WI38 (cell line): ENCODE data around the gene TMEM164.

Experiments used
- H3K4me3 ChIP-seq: 2 replicates; pipeline ENCODE4 v1.5.1; 2011; ENCODE audit warnings: low read depth, mild to moderate bottlenecking, control low read depth, low read length
- TF ChIP-seq, protein P1 (sequence below): IDR thresholded peaks from 2 replicates; pipeline ENCODE4 v1.5.1; 2012; ENCODE audit warnings: low read depth, mild to moderate bottlenecking, control low read depth, low read length

Gene TMEM164

DNA sequence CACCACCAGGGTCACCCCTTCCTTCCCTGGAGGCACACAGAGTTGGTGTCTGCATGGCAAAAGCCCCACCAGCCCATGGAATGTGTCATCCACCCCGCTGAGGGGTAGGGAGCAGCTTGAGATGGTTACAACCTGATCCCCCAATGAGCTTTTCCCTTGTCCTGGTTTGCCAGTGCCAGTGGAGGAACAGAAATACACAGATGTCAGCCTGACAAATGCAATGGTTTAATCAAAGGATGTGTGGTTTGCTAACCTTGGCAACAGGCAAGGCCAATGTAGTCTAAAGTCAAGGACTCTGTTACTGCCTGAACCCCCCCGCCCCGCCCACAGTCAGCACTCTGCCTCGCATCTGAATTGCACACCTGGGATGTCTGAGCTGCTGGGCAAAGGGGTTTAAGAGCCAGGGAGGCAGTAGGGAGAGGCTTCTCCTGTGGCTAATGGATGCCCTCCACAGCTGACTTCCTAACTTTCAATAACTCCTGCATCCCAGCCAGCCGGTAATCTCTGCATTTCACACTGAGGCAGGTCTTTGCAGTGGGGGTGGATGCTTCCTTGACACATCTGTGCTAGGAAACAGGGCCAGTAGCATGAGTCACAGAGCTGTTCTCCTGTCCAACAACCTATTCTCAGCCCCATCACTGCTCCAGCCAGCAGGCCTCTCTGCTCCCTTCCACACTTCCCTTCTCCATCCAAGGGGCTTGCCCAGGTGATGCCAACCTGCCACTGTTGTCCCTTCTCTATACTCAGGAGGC lies 177.4 kb downstream of the TMEM164 start:
- TF ChIP-seq, protein P1, sequence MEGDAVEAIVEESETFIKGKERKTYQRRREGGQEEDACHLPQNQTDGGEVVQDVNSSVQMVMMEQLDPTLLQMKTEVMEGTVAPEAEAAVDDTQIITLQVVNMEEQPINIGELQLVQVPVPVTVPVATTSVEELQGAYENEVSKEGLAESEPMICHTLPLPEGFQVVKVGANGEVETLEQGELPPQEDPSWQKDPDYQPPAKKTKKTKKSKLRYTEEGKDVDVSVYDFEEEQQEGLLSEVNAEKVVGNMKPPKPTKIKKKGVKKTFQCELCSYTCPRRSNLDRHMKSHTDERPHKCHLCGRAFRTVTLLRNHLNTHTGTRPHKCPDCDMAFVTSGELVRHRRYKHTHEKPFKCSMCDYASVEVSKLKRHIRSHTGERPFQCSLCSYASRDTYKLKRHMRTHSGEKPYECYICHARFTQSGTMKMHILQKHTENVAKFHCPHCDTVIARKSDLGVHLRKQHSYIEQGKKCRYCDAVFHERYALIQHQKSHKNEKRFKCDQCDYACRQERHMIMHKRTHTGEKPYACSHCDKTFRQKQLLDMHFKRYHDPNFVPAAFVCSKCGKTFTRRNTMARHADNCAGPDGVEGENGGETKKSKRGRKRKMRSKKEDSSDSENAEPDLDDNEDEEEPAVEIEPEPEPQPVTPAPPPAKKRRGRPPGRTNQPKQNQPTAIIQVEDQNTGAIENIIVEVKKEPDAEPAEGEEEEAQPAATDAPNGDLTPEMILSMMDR: no peak
- no peak overlapping the region for H3K4me3 ChIP-seq

DNA sequence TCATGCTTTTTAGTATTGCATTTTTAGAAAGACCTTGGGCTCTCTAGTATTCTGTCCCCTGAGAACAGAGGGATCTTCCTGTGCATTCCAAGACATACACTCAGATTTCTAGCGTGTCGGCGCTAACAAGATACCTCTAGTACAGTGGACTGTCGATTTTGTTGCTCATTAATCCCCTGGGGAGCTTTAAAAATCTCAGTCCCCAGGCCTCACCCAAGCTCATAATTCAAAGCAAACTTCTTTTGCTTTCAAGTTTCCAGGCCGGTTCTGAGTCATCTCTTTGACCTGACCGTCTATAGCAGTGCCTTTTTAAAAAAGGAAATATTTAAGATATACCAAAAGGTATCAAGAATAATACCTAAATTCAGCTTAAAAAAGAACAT lies 178.0 kb downstream of the TMEM164 start:
- H3K4me3 ChIP-seq: no peak overlapping the region
- TF ChIP-seq, protein P1: no peak

DNA sequence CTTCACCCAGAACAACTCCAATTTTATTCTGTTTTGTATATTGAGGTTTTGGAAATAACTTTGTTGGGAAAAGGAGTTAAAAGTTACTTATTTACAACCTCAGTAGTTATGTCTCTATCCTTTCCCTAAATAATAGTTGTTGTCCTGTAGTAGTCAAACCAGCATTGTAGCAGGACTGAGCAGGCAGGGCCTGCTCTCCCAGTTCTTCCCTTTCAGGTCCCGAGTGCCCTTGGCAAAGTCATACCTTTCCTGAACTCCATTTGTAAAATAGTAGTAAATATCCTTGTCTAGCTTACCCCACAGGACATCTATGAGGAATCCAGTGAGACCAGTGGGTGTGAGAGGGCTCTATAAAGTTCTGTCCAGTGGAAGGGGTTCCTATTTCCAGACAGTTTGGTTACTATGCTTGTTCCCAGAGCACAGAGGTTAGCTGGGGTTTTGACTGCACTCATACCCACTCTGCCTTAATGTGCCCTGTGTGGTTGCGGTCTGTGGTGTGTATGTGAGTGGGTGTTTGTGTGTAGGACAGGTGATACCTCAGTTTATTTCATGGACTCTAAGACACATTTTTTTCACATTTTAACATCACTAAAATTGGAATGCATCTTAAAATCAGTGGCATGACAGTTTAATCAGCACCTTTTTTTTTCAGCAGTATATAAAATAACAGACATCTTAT lies 178.7 kb downstream of the TMEM164 start:
- no peak overlapping the region for H3K4me3 ChIP-seq
- TF ChIP-seq, protein P1: no peak

DNA sequence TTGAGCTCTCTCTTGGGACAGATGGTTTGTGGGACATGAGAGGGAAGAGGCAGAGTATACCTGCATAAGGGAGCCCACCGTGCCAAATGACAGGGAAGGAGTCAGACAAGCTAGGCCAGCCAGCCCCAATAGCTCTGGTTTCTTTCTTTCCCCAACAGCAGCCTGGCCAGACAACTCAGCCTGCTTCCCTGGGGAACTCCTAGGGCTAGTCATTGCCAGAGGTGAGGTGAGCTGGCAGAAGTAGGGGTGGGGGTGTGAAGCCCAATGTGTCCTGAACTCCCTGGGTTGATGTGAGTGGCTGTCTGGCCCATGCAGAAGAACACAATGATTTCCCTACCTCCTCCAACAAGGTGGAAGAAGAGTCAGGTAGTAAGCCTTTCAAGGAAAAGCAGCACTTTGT lies 179.4 kb downstream of the TMEM164 start:
- no peak overlapping the region for H3K4me3 ChIP-seq
- TF ChIP-seq, protein P1: no peak

DNA sequence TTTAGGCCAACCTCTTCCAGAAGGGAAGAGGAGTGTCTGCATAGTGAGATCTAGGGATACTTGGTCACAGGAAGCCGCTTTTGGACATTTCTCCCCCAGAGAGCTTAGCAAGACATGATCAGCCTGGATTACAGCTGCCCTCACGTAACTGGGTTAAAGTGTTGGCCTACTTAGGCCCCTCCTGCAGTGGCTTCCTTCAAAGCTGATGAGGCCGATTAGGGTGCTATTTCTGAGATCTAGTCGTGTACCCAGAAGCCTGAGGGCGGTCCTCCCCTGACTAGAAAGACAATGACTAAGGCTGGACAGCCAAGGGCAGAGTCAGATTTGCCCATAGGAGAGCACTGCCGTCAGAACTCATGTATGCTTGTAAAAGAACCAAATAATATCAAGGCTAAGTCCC lies 180.0 kb downstream of the TMEM164 start:
- TF ChIP-seq, protein P1: no peak
- H3K4me3 ChIP-seq: no peak overlapping the region

DNA sequence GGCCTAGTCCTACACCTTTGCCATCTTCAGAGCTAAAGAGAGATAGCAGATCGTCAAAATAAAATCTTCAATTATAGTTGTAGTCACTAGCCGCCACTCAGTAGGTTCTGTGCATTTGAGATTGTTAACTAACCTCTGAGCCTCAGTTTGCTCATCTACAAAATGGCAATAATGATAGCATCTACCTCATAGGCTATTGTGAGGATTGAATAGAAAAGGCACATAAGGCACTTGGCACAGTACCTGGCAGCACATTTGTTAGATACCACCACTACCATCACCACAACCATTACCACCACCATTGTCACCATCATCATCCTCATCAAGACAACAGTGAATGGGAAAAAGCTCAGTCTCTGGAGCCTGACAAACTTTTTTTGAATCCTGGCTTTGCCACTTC lies 180.4 kb downstream of the TMEM164 start:
- H3K4me3 ChIP-seq: no peak overlapping the region
- TF ChIP-seq, protein P1: no peak
